SU-DHL-6 (cell line): Measurements from ENCODE around the gene MT1B.

Experiments used
- H2AFZ ChIP-seq: fragments of 200-600 bp; sonication (generic); 2 replicates; pipeline ENCODE4 v1.6.1; 2014; ENCODE audit warnings: low read depth, mild to moderate bottlenecking, moderate library complexity, mixed read lengths, antibody characterized with exemption, low read length; ENCODE audit not compliant: severe bottlenecking
- H3F3A ChIP-seq: fragments of 200-600 bp; shearing (Covaris generic); 2 replicates; pipeline ENCODE4 v1.6.0; 2016; ENCODE audit warnings: antibody characterized with exemption, mild to moderate bottlenecking; ENCODE audit not compliant: insufficient read depth
- H3K27ac ChIP-seq: fragments of 200-600 bp; sonication (generic); 2 replicates; pipeline ENCODE4 v1.5.1; 2016; ENCODE audit warnings: low read depth, mild to moderate bottlenecking, low read length, moderate library complexity, mixed read lengths
- H3K27me3 ChIP-seq: fragments of 200-600 bp; sonication (generic), shearing (Covaris generic); 2 replicates; pipeline ENCODE4 v1.6.0; 2014; ENCODE audit warnings: mild to moderate bottlenecking, low read length
- H3K36me3 ChIP-seq: fragments of 200-600 bp; sonication (generic); 2 replicates; pipeline ENCODE4 v1.6.1; 2014; ENCODE audit warnings: mild to moderate bottlenecking, low read length, mixed read lengths
- H3K4me2 ChIP-seq: fragments of 300-600, 200-600 bp; shearing (Covaris generic), sonication (generic); 2 replicates; pipeline ENCODE4 v1.6.0; 2014; ENCODE audit warnings: low read length, low read depth, mild to moderate bottlenecking; ENCODE audit not compliant: poor library complexity, severe bottlenecking
- H3K4me3 ChIP-seq: fragments of 200-600 bp; sonication (generic); 2 replicates; pipeline ENCODE4 v1.5.1; 2014; ENCODE audit warnings: antibody characterized with exemption, low read length, mild to moderate bottlenecking, mixed read lengths; ENCODE audit not compliant: insufficient read depth, poor library complexity, severe bottlenecking
- H3K79me2 ChIP-seq: fragments of 200-600 bp; sonication (generic); 2 replicates; pipeline ENCODE4 v1.6.1; 2014; ENCODE audit warnings: mild to moderate bottlenecking, low read length, moderate library complexity; ENCODE audit not compliant: insufficient read depth
- H3K9ac ChIP-seq: fragments of 200-600 bp; sonication (generic); 2 replicates; pipeline ENCODE4 v1.7.0; 2014; ENCODE audit warnings: mild to moderate bottlenecking, low read length
- H3K9me2 ChIP-seq: fragments of 200-600 bp; sonication (generic); replicated peaks from 2 replicates; pipeline ENCODE4 v1.6.1; 2014; ENCODE audit warnings: low read length; ENCODE audit not compliant: insufficient read depth
- H3K9me3 ChIP-seq: fragments of 200-600 bp; sonication (generic); 2 replicates; pipeline ENCODE4 v1.6.1; 2014; ENCODE audit warnings: low read length, mixed read lengths; ENCODE audit not compliant: insufficient read depth
- H4K20me1 ChIP-seq: fragments of 200-600 bp; sonication (generic); 2 replicates; pipeline ENCODE4 v1.6.1; 2014; ENCODE audit warnings: low read depth, mild to moderate bottlenecking, antibody characterized with exemption, low read length, moderate library complexity, mixed read lengths
- CTCF ChIP-seq: fragments of 200-600 bp; sonication (generic); IDR thresholded peaks from one replicate; pipeline ENCODE4 v1.5.1; 2017; ENCODE audit warnings: antibody characterized with exemption, mild to moderate bottlenecking, low read length, moderate library complexity; ENCODE audit not compliant: insufficient read depth, poor library complexity, severe bottlenecking
- EZH2phosphoT487 ChIP-seq: fragments of 200-600 bp; sonication (generic), shearing (Covaris generic); conservative IDR thresholded peaks from 2 replicates; pipeline ENCODE4 v1.6.1; 2018; ENCODE audit warnings: mild to moderate bottlenecking, antibody characterized with exemption, low read length, moderate library complexity, mixed read lengths

MT1B gene

GRCh38 chr16:56682703-56683397 lies 31.2 kb downstream of the MT1B start:
- H2AFZ ChIP-seq, result peak overlapping the region; percentile 78
- H3K9ac ChIP-seq, result peak overlapping the region; percentile 57
- H4K20me1 ChIP-seq, result no peaks in the 10 kb centered on the region
- no peaks in the 10 kb centered on the region for H3K79me2 ChIP-seq
- H3K36me3 ChIP-seq, result no peaks in the 10 kb centered on the region
- no peaks in the 10 kb centered on the region for H3K27me3 ChIP-seq
- no peak overlapping the region for H3K27ac ChIP-seq
- H3K4me3 ChIP-seq, result peak overlapping the region; percentile 51
- no peaks in the 10 kb centered on the region for H3F3A ChIP-seq
- TF ChIP-seq CTCF (no peak), EZH2phosphoT487 (no peak)
- no peaks in the 10 kb centered on the region for H3K9me2 ChIP-seq
- H3K9me3 ChIP-seq, result no peaks in the 10 kb centered on the region
- H3K4me2 ChIP-seq, result peak overlapping the region; percentile 70

- no peaks in the 10 kb centered on the region for H3K9me3 ChIP-seq
- no peaks in the 10 kb centered on the region for H3K36me3 ChIP-seq
- H3K27ac ChIP-seq, result no peak overlapping the region
- H4K20me1 ChIP-seq, result no peaks in the 10 kb centered on the region
- H3F3A ChIP-seq, result no peaks in the 10 kb centered on the region
- no peak overlapping the region for H3K4me3 ChIP-seq
- H3K9me2 ChIP-seq, result no peaks in the 10 kb centered on the region
- no peak overlapping the region for H3K9ac ChIP-seq
- no peak overlapping the region for H3K4me2 ChIP-seq
- TF ChIP-seq CTCF (no peak), EZH2phosphoT487 (no peak)
- no peak overlapping the region for H2AFZ ChIP-seq
- H3K79me2 ChIP-seq, result no peaks in the 10 kb centered on the region
- no peaks in the 10 kb centered on the region for H3K27me3 ChIP-seq
These were observed 31.9 kb downstream of the MT1B start for GRCh38 chr16:56683424-56684172.

- Histone ChIP-seq H3K27me3 (no peaks in the 10 kb centered on the region), H3K4me2 (no peak overlapping the region)
These were observed 32.7 kb downstream of the MT1B start for GRCh38 chr16:56684256-56684925.

More at GRCh38 chr16:56684256-56684925, 32.7 kb downstream of the MT1B start:
- TF ChIP-seq EZH2phosphoT487, result no peak
- TF ChIP-seq CTCF, result no peak
- Histone ChIP-seq H2AFZ (no peak overlapping the region), H3K9me2 (no peaks in the 10 kb centered on the region), H3K36me3 (no peaks in the 10 kb centered on the region), H3F3A (no peaks in the 10 kb centered on the region), H4K20me1 (no peaks in the 10 kb centered on the region), H3K27ac (no peak overlapping the region), H3K9ac (no peak overlapping the region), H3K4me3 (no peak overlapping the region), H3K79me2 (no peaks in the 10 kb centered on the region), H3K9me3 (no peaks in the 10 kb centered on the region)
